Measurements from ENCODE around the gene IL26.

IL26 gene, protein sequence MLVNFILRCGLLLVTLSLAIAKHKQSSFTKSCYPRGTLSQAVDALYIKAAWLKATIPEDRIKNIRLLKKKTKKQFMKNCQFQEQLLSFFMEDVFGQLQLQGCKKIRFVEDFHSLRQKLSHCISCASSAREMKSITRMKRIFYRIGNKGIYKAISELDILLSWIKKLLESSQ

DNA sequence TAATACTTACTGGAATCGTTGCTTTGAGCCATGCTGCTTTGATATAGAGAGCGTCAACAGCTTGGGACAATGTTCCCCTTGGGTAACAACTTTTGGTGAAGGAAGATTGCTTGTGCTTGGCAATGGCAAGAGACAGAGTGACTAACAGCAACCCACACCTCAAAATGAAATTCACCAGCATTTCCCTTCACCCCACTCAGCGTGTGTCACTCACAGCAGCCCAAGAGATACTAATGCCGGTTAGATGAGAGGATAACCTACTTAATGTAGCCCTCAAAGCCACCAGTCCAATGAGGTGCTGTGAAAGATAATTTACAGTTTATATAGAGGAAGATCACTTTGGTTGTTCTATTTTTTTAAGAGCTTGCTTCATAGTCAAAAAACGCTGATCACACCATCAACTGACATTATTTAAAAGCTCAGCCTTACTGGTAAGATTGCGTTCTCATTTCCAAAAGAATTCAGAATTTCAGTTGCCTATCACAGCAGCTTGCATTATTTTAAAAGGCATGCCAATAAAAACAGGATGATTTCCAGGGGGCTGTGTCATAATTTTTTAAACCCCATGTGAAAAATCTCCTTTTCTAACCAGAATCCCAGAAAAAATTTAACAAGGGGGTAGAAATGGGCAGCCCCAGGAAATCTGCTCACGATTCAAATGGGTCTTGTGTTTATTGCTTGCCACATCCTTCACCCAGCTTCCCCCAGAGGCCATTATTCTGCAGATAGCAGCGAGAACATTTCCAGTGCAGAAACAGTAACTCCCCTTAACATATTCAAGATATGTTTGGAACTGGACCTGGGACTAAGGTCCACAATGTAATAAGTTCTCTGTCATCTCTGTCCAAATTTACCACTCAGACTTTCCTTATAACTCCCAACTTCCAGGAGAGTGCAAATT, at the start of gene IL26:
Gene IL26 (minus strand): TSS at position 235 of the 901 bp plus-strand sequence. CDS start 54 bp downstream, at position 181.
- no peak for DNase-seq (ENCODE audit: low read depth in 2 of 2, low spot score in 1 of 2)

DNA sequence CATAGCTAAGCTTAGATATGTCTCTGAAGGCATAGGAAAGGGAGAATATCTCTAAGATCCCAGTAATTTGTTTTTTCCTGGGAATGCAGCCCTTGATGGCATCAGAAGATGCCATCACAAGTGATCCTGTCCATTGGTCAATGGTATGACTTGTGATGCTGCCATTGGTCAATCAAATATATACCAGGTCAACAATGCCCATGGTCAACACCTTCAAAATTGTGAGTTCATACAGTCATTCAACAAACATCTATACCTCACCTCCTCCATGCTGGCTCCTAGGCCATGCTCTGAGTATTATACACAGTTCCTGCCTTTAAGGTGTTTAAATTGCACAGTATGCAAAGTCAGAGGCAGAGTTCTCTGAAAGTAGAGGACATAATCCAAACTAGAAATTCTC, 47.1 kb upstream of the IL26 start:
- DNase-seq (ENCODE audit: low read depth in 2 of 2, low spot score in 1 of 2), result no peak

DNA sequence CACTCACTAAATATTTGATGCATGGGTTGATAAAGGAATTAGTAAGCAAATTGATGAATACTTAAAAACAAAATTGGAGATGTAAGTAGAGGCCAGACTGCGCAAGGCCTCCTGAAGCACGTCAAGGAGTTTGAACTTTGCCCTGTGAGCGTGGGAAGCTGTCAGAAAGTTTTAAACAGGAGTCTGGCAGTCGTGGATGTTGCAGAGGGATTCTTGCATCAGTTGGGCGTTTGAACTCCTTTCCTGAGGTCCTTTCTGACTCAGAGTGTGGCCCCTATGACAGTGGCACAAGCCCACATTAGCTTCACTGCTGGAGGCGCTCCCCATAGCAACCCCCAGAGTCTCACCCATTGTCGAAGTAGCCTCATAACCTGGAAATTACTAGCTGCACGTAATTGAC, 45.7 kb upstream of the IL26 start:
- no peak for DNase-seq (ENCODE audit: low read depth in 2 of 2, low spot score in 1 of 2)

DNA sequence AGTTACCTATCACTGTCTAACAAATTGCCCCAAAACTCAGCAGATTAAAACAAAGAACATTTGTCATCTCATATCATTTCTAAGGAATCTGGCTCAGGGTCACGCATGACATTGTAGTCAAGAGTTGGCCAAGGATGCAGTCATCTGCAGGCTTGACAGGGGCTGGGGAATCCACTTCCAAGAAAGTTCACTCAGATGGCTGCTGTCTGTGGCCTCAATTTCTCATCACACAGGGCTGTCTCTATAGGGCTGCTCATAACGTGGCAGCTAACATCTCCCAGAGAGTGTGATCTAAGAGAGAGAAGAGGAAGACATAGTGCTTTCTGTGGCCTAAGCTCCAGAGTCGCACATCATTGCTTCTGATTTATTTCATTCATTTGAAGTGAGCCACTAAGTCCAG, 44.7 kb upstream of the IL26 start:
- no peak for DNase-seq (ENCODE audit: low read depth in 2 of 2, low spot score in 1 of 2)

DNA sequence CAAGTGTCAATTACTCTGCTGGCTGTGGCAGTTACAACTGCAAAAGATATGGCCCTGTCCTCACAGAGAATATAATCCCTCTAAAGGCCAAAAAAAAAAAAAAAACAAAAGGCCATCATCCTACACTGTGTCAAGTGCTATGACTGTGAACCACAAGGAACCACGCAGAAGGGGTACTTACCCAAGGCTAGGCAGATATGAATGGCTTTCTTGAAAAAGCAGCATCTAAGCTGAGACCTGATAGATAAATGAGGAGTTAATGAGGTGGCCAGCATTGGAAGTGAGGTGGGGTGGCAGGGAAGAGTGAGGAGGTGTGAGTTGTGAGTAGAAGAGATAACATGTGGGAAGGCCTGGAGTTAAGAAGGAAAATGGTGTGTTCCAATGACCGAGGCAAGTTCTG, 44.2 kb upstream of the IL26 start:
- DNase-seq (ENCODE audit: low read depth in 2 of 2, low spot score in 1 of 2), result no peak

DNA sequence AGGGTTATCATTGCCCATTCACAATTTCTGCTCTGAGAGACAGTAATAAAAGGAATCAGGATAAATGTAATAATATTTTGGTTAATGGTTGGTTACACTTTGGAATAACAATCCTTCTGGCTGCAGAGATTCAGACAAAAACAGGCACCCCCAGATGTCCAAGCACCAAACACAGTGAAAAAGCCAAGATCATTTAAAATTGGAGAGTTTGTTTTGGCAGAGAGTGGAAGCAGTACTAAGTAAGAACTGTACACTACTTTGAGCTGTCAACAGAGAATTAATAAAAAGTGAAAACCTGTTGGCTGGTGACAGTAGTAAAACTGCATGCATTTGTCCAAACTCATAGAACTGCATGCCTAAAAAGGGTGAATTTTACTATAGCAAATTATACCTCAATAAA, 43.4 kb upstream of the IL26 start:
- DNase-seq (ENCODE audit: low read depth in 2 of 2, low spot score in 1 of 2), result no peak

DNA sequence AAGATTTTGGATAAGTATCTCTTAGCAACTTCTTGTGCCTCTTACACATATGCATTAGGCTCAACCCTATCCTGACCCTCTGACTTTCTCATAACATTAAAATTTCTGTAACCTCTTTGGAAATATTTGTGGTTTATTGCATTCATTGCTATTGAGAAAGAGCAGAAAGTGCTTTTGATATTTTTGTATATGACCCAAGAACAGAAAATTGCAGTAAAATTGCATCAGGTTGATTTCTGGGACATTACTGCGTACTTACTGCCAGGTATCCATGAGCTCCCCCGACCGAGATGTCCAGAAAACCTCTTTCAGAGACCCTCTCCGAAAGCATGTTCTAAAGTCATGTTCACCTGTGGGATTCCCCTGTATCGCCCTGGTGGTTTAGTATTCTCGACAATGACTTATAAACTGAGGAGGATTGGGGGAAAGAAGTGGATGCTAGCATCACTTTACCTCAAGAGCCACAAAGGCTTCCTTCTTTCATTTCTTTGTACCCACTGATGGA, 42.3 kb upstream of the IL26 start:
- DNase-seq (ENCODE audit: low read depth in 2 of 2, low spot score in 1 of 2), result no peak

DNA sequence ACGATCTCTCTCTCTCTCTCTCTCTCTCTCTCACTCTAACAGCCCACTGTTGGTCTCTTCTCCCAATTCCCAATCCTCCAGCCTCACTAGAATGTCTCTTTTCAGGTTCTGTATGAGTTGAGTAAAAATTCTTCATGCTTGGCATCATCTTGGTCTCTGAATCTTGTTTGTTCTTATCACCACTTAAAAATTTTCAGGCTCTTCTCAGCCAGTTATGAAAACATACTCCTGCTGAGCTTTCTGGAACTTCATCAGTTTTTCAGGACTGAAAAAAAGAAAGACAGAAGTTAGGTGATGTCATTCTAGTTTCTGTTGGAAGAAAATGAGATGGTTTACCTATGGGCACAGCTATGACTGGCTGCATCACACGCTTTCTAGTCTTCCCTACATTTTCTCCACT, 39.2 kb upstream of the IL26 start:
- no peak for DNase-seq (ENCODE audit: low read depth in 2 of 2, low spot score in 1 of 2)

DNA sequence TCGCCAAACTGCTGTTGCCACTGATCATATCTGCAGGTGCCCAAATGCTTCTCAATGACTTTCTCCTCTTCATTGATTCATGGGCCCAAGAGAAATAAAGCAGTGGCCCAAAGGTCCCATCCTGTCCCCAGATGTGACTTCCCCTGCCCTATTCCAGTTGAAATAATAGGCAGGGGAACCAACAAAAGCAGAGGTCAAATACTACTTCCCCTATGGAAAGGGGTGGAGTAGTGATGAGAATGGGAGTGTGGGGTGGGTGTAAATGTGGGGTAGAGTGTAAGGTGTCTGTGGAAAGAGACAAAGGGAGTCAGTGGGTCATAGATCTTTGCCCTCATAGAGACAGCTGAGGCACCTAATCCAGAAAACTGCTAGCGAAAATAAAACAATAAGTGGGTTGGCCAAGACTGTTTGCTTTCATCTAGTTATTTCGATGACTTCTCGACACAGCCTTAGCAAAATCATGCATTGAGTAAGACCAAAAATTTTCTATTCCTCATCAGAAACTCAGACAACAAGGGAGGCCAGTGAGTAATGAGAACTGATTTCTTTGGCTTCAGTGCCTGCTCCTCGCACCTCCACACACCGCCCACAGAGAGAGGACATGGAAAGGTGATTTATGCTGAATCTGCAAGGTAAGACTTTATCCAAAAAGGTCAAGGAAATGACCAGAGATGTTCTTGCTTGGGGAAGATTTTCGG, 38.7 kb upstream of the IL26 start:
- DNase-seq (ENCODE audit: low read depth in 2 of 2, low spot score in 1 of 2), result no peak

DNA sequence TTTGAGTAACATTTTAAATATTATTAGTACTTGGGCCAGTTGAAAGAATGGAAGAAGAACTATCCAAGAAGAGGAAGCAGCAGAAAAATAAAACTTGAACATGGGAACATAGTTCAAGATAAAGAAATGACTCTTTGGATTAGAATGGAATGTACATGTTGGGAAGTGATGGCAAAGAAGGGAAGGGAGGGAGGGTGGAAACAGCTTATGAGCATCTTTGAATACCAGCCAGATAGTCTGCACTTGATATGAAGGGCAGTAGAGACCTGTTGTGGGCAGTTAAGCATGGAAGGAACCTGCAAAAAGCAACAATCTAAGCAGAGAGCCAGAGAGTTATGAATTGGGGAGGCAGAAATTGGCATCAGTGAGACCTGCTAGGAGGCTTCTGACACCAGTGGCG, 37.8 kb upstream of the IL26 start:
- no peak for DNase-seq (ENCODE audit: low read depth in 2 of 2, low spot score in 1 of 2)

DNA sequence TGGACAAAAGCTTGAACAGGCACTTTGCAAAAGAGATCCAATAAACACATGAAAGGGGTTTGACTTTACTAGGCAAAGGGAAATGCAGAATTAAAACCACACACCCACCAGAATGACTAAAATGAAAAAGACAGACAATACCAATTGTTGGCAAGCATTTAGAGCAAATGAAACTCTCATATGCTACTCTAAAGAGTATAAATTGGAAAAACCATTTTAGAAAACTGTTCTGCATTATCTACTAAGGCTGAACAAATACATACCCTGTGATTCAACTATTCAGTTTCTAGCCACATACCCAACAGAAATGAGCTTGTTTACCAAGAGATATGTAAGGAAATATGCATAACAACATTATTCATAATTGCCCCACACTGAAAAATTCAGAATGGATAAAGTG, 36.3 kb upstream of the IL26 start:
- no peak for DNase-seq (ENCODE audit: low read depth in 2 of 2, low spot score in 1 of 2)

DNA sequence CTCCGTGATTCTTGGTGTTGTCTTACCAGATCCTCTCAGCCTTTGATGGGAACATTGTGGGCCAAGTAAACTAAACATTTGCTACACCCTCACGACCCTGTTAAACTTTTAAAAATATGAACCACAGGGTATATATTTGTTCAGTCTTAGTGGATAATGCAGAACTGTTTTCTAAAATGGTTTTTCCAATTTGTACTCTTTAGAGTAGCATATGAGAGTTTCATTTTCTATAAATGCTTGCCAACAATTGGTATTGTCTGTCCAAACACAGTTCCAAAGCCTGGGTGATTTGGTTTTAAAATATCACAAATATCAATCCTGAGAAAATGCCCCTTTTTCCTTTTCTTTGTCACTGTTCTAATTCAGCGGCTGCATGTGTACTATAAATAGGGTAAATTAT, 34.5 kb upstream of the IL26 start:
- no peak for DNase-seq (ENCODE audit: low read depth in 2 of 2, low spot score in 1 of 2)

DNA sequence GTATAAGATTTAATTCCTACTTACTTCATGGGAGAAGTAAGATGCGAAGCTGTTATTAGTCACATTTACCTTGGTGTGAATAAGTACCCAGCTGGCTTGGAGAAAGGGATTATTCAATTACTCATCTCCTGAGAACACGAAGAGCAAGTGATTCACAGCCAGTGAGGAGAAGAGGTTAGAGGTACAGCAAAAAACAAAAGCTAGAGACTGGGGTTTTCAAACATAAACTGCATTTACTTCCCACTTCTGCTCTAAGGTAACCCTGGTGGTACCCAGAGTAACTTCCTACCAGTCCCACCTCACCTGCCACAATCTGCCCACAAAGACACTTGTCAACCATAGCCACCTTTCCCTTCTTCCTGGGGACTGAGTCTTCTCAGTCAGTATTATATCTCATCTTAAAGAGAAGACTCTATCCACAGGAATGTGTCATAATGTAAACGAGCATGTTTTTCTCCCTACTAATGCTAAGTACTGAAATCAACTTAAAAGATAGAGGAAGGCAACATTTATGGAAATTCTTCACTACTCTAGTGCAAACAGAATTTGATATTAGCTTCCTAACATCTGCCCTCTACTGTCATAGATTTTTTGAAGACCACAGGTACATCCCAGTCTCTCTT, 33.8 kb upstream of the IL26 start:
- DNase-seq (ENCODE audit: low read depth in 2 of 2, low spot score in 1 of 2), result no peak

DNA sequence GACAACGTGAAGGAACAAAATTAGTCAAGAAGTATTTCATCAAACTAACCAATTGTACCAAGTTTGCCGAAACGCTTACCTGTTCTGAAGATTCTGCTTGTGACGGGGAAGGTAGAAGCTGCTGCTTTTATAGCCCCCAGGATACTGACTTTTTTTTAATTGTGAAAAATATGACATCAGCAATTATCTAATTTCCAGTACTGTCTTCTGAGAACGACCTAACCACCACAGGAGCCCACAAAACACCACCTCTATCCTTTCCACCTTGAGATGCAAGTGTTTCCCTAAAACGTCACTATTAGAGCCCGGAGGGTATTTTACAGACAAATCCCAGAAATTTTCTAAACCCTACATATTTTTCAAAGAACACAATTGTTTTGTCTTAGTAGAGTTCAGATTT, 27.9 kb upstream of the IL26 start, which contains the start of gene IL22:
Gene IL22 (minus strand): TSS at position 101 of the 400 bp plus-strand sequence. CDS start 156 bp downstream, outside the sequence.
- no peak for DNase-seq (ENCODE audit: low read depth in 2 of 2, low spot score in 1 of 2)

DNA sequence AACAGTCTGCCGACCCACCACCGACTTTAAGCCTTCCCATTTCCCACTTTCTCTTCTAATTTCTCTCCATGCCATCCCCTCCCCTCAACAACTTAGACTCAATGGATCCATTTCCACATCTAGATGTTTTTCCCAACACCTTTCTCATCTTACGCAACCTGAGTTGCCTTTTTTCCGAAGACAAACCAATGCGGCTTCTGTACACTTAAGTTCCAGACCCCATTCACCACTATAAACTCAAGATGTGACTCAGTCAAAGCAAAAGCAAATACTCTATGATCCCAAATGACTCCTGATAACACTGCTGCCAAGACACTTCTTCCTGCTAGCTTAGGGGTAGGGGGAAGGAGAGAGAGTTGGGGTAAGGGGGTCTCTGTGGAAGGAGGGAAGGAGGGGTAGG, 26.5 kb upstream of the IL26 start:
- DNase-seq (ENCODE audit: low read depth in 2 of 2, low spot score in 1 of 2), result no peak

DNA sequence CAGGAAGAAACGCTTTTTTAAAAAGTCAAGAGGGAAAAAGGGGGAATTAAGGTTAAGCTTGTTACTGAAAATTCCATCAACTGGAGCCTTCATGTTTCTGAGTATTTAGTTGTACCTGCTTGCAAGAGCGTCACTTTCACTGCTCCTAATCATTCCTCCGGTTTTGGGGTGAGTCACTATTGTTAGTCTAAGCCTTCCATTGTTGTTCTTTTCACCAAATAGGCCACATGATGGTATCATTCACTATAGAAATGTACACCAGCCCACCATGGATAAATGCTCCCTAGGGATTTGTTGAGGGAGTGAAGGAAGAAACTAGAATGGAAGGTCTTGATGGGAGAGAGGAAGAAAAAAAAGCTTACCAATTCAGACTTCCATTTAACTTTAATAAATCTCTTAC, 24.8 kb upstream of the IL26 start:
- DNase-seq (ENCODE audit: low read depth in 2 of 2, low spot score in 1 of 2), result no peak

DNA sequence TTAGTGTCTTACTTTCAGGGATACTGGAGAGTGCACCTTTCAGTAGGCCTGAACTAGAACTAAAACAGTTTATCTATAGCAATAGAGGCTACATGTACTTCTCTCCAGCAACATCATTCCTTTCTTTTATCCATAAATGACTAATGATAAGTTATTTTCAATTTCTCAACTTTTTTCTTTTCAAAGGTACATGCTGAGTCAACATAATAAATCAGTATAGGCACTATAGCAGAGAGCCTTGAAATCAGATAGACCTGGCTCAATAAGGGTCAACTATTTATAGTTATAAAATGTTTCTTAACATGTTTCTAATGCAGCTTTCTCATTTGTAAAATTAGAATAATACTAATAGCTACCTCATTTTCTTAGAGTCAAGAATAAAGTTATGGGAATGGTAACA, 22.2 kb upstream of the IL26 start:
- no peak for DNase-seq (ENCODE audit: low read depth in 2 of 2, low spot score in 1 of 2)

DNA sequence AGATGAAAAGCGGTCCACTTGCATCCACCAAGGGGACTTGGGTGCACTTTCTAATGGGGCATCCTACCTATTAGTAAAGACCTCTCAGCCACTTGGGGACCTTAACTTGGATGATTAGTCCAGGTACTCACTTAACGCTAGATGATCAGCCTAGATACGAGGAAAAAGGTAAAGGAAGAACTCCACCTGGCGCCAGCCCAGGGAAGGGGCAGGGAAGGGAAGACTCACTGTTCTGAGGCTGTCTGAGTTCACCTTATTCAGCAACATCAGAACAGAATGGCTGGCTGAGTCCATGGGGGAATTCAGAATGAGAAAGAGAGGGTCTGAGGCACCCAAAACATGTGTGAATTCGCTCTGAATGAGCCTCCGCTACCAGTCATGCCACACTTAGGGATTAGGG, 20.7 kb upstream of the IL26 start:
- DNase-seq (ENCODE audit: low read depth in 2 of 2, low spot score in 1 of 2), result no peak

DNA sequence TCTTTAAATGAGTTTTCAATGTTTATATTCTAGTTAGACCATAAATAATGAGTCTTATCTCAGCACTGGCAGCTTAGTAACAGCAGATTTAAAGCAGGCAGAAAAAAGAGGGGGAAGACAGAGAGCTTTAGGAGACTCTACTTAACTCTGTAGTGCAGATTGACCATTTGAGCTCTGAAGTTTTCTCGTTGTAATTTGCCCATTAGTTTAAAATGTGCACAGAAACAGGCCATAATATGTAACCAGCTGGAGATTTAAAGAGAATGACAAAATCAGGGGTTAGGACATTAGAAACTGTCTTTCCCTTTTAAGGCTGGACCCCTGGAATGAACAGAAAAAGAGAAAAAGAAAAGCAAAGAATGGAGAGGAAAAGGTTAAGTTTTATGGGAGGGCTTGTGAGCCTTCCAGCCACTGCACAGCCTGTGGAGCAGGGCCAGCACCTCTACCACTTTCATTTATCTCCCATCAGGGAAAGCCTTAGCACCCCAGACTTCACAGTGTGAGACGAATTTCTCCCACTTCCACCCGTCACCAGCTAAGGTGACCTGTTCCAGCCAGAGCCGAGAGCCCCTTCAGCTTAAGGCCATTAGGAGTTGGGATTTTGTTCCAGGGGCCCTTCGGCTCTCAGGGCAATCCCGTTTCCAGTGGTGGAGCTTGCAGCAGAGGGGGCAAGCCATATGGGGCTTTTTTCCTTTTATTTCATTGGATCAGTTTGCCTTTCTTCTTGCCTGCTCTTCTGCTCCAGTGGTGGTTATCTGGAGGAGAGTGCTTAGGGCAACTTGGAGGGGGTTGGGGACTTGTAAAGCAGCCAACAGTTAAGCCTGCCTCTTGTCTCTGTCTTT, 19.8 kb upstream of the IL26 start:
- no peak for DNase-seq (ENCODE audit: low read depth in 2 of 2, low spot score in 1 of 2)

DNA sequence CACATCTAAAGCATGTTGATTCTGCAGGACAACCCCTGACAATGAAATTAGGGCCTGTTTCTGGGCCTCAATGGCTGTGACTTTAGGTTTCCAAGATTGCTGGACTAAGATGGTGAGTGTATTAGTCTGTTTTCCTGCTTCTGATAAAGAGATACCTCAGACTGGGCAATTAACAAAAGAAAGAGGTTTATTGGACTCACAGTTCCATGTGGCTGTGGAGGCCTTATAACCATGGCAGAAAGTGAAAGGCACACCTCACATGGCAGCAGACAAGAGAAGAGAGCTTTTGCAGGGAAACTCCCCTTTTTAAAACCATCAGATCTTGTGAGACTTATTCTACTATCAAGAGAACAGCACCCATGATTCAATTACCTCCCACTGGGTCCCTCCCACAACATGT, 17.2 kb upstream of the IL26 start:
- DNase-seq (ENCODE audit: low read depth in 2 of 2, low spot score in 1 of 2), result no peak

DNA sequence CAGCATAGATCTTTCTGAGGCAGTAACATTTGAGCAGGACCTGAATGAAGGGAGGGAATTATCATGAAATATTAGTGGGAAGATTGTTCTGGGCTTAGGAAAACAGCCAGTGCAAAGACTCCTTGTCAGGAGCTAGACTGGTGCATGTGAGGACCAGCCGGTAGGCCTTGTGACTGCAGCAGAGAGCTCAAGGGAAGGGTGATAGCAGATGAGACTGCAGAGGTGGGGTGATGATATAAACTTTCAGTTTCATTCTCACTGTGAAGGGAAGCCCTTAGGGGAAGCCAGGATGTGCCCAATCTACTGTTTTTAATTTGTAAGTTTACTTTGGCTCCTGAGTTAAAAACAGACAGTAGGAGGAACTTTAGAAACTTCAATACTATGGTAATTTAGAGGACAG, 15.4 kb upstream of the IL26 start:
- no peak for DNase-seq (ENCODE audit: low read depth in 2 of 2, low spot score in 1 of 2)

Measured in stimulated activated CD8-positive, alpha-beta memory T cell treated with anti-CD3 and anti-CD28 coated beads, Interleukin-4, amount 100 ng/mL, for 1 hour (primary cell).